ENCODE results near the gene HOXA9. TPM values are rescaled to one million over a fixed set of nuclear protein-coding genes. Genes with fewer than 3 reads are reported as not detected.

The HOXA9 gene
- total and polyA plus RNA-seq, 10 of the 15 experiments (the other 5 are each of a cell fraction or from before 2014, with no cell fraction given): not detected

- FAIRE-seq (no peak), ATAC-seq (no peak), DNase-seq (ENCODE audit: low read depth, low spot score) (no peak)
- RAD21 ChIA-PET (ENCODE audit: unreplicated experiment): no interaction called here
- Histone ChIP-seq H3K27me3 (replicated peaks in 1 of 2; ENCODE audit: control insufficient read depth in 2 of 2, insufficient read depth in 2 of 2, low read length in 1 of 2) (peaks cover 0 to under 1% of the 10 kb centered on the region in 2 experiments; a peak in 3 of 4 replicates), H3K79me2 (ENCODE audit: control insufficient read depth, insufficient read depth, low read length) (no peaks in the 10 kb centered on the region), H4K20me1 (ENCODE audit: control insufficient read depth, insufficient read depth) (no peaks in the 10 kb centered on the region), H3K27ac (ENCODE audit: control insufficient read depth, insufficient read depth) (no peak overlapping the region), H2AFZ (ENCODE audit: control insufficient read depth, low read depth, low read length) (no peak overlapping the region), H3K4me3 (no peak overlapping the region), H3K4me2 (ENCODE audit: control insufficient read depth, insufficient read depth) (no peak overlapping the region), H3K9ac (ENCODE audit: control insufficient read depth, insufficient read depth, low read length) (no peak overlapping the region), H3K9me3 (replicated peaks; ENCODE audit: control insufficient read depth, insufficient read depth, low read length) (no peaks in the 10 kb centered on the region), H3K4me1 (ENCODE audit: control insufficient read depth, insufficient read depth, low read length) (no peaks in the 10 kb centered on the region), H3K36me3 (ENCODE audit: control insufficient read depth in 2 of 2, insufficient read depth in 2 of 2, low read length in 1 of 2) (no peaks in the 10 kb centered on the region)
- in situ Hi-C loops (cut with MboI): no loop called here
- intact Hi-C loops (cut with micrococcal nuclease; ENCODE audit: unreplicated experiment): no loop called here
- 46% methylated on average over 14 of the region's 14 CpGs for WGBS (ENCODE audit: insufficient coverage, insufficient replicate concordance, low lambda C conversion rate, missing lambda C conversion rate)
- POLR2A ChIA-PET: no interaction called here
- SMC1A ChIA-PET (ENCODE audit: uncharacterized antibody, unreplicated experiment): no interaction called here
- no TSS peak for BruUV-seq (replicated peaks)
- CTCF ChIA-PET: no interaction called here
- TF ChIP-seq NKRF (conservative IDR thresholded peaks at IDR 0.05): no peak
- no peak for TF ChIP-seq WRNIP1 (IDR thresholded peaks at IDR 0.05; ENCODE audit: borderline replicate concordance, low read depth, low read length)
- no peak for TF ChIP-seq NR2F1 (conservative IDR thresholded peaks at IDR 0.05)
- no peak for TF ChIP-seq SIN3A (IDR thresholded peaks at IDR 0.05; ENCODE audit: low read depth, low read length)
- TF ChIP-seq RB1 (IDR thresholded peaks at IDR 0.05; ENCODE audit: borderline replicate concordance): no peak
- TF ChIP-seq, protein P1, sequence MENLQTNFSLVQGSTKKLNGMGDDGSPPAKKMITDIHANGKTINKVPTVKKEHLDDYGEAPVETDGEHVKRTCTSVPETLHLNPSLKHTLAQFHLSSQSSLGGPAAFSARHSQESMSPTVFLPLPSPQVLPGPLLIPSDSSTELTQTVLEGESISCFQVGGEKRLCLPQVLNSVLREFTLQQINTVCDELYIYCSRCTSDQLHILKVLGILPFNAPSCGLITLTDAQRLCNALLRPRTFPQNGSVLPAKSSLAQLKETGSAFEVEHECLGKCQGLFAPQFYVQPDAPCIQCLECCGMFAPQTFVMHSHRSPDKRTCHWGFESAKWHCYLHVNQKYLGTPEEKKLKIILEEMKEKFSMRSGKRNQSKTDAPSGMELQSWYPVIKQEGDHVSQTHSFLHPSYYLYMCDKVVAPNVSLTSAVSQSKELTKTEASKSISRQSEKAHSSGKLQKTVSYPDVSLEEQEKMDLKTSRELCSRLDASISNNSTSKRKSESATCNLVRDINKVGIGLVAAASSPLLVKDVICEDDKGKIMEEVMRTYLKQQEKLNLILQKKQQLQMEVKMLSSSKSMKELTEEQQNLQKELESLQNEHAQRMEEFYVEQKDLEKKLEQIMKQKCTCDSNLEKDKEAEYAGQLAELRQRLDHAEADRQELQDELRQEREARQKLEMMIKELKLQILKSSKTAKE (IDR thresholded peaks at IDR 0.05; ENCODE audit: low read depth, poor library complexity, severe bottlenecking): no peak
- no peak for TF ChIP-seq CUX1 (IDR thresholded peaks at IDR 0.05; ENCODE audit: insufficient replicate concordance, low read depth, low read length)
- no peak for TF ChIP-seq NFYB (IDR thresholded peaks at IDR 0.05; ENCODE audit: insufficient read depth, low read depth, low read length)
- no peak for TF ChIP-seq FOXK2 (IDR thresholded peaks at IDR 0.05)
- TF ChIP-seq, protein P2, sequence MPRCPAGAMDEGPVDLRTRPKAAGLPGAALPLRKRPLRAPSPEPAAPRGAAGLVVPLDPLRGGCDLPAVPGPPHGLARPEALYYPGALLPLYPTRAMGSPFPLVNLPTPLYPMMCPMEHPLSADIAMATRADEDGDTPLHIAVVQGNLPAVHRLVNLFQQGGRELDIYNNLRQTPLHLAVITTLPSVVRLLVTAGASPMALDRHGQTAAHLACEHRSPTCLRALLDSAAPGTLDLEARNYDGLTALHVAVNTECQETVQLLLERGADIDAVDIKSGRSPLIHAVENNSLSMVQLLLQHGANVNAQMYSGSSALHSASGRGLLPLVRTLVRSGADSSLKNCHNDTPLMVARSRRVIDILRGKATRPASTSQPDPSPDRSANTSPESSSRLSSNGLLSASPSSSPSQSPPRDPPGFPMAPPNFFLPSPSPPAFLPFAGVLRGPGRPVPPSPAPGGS (IDR thresholded peaks at IDR 0.05; ENCODE audit: borderline replicate concordance, insufficient read depth, low read depth, low read length, poor library complexity, severe bottlenecking): no peak
- TF ChIP-seq HDAC2 (IDR thresholded peaks at IDR 0.05): no peak
- no peak for TF ChIP-seq NRF1 (conservative IDR thresholded peaks at IDR 0.05; ENCODE audit: low read depth, low read length)
These were observed 42.3 kb downstream of the HOXA9 start for GRCh38 chr7:27123007-27123476.

Data from GM12878 (cell line).